Natural killer cell (primary cell): Measurements from ENCODE around the gene PRPF39. TPM values are rescaled to one million over a fixed set of nuclear protein-coding genes. Genes with fewer than 3 reads are reported as not detected.

Source experiments
- ATAC-seq, 3 donors: fragments of 150-1000 bp in 2 of 3; fragments of 200-7000 bp in 1 of 3; cut with Tn5 transposase; 1 replicate in 1 of 3; 2 replicates in 2 of 3; pipeline ENCODE4 v1.10.0; 2021; ENCODE audit warnings: mild to moderate bottlenecking in 2 of 3, moderate library complexity in 2 of 3
- DNase-seq, 2 donors: peaks; one replicate each; pipeline versions ENCODE4 v3.0.0 to v3.0.0-alpha.2; 2013 to 2021; ENCODE audit warnings: mixed read lengths in 1 of 2
- H3K27ac ChIP-seq: one replicate; pipeline ENCODE4 v1.5.1; 2013; ENCODE audit warnings: mild to moderate bottlenecking, low read length
- H3K27me3 ChIP-seq: one replicate; pipeline ENCODE4 v1.6.1; 2013; ENCODE audit warnings: low read length; ENCODE audit not compliant: control insufficient read depth, insufficient read depth
- H3K36me3 ChIP-seq: one replicate; pipeline ENCODE4 v1.6.1; 2013; ENCODE audit warnings: low read length; ENCODE audit not compliant: control insufficient read depth, insufficient read depth
- H3K4me1 ChIP-seq: one replicate; pipeline ENCODE4 v1.6.1; 2013; ENCODE audit warnings: low read length; ENCODE audit not compliant: control insufficient read depth, insufficient read depth
- H3K4me3 ChIP-seq: one replicate; pipeline ENCODE4 v1.5.1; 2013; ENCODE audit warnings: low read length
- H3K9me3 ChIP-seq: one replicate; pipeline ENCODE4 v1.6.1; 2013; ENCODE audit warnings: low read length; ENCODE audit not compliant: control insufficient read depth, insufficient read depth
- H3K27ac Mint-ChIP-seq, 2 donors: one replicate each; pipeline ENCODE4 v1.8.0; 2022; ENCODE audit warnings: mild to moderate bottlenecking in 2 of 2, mixed read lengths in 2 of 2, moderate library complexity in 1 of 2
- H3K27me3 Mint-ChIP-seq, 2 donors: one replicate each; pipeline ENCODE4 v1.8.0; 2022; ENCODE audit warnings: low read depth in 2 of 2, mixed read lengths in 2 of 2
- H3K36me3 Mint-ChIP-seq: one replicate; pipeline ENCODE4 v1.8.0; 2022; ENCODE audit warnings: mixed read lengths
- H3K4me1 Mint-ChIP-seq, 2 donors: one replicate each; pipeline ENCODE4 v1.8.0; 2022; ENCODE audit warnings: mixed read lengths in 2 of 2
- H3K4me3 Mint-ChIP-seq: one replicate; pipeline ENCODE4 v1.8.0; 2022; ENCODE audit warnings: mild to moderate bottlenecking, moderate library complexity, mixed read lengths
- H3K9me3 Mint-ChIP-seq, 2 donors: one replicate each; pipeline ENCODE4 v1.8.0; 2022; ENCODE audit warnings: mixed read lengths in 2 of 2
- WGBS: methylation state at CpG from one replicate; pipeline ENCODE4 v1.1.7; 2013; ENCODE audit warnings: missing lambda C conversion rate; ENCODE audit not compliant: insufficient coverage; 5-methylcytosine and 5-hydroxymethylcytosine counted together
- intact Hi-C: fragments of 100-400 bp; cut with micrococcal nuclease; formaldehyde crosslinking; loops from one replicate; pipeline ENCODE4 v1.14.2; 2022
- total RNA-seq, 4 donors: library from RNA; stranded (reverse); fragments of 120-200 nt in 1 of 4; gene quantifications; one replicate each; pipeline versions ENCODE4 v1.2.3 to v1.2.4, GENCODE V29; 2013 to 2022
- TF ChIP-seq, protein P1 (sequence below): fragments of 200-600 bp; IDR thresholded peaks from one replicate; pipeline ENCODE4 v1.8.0; 2022; ENCODE audit warnings: antibody characterized with exemption

The PRPF39 gene
- total RNA-seq, 3 donors from 2014 or later (not counting 1 experiment from before 2014, with no cell fraction given), result 49.2 to 61.2 (median 52.5) TPM

- Mint-ChIP-seq H3K27me3 (no peaks in the 10 kb centered on the region), H3K36me3 (peaks cover 2% of the 10 kb centered on the region), H3K9me3 (no peaks in the 10 kb centered on the region), H3K4me1 (peaks cover 0 to 6% of the 10 kb centered on the region in 2 donors), H3K27ac (no peak overlapping the region), H3K4me3 (no peak overlapping the region)
- ATAC-seq, result no peak
- intact Hi-C loops, result no loop called here
- no peak for DNase-seq
- TF ChIP-seq, protein P1, sequence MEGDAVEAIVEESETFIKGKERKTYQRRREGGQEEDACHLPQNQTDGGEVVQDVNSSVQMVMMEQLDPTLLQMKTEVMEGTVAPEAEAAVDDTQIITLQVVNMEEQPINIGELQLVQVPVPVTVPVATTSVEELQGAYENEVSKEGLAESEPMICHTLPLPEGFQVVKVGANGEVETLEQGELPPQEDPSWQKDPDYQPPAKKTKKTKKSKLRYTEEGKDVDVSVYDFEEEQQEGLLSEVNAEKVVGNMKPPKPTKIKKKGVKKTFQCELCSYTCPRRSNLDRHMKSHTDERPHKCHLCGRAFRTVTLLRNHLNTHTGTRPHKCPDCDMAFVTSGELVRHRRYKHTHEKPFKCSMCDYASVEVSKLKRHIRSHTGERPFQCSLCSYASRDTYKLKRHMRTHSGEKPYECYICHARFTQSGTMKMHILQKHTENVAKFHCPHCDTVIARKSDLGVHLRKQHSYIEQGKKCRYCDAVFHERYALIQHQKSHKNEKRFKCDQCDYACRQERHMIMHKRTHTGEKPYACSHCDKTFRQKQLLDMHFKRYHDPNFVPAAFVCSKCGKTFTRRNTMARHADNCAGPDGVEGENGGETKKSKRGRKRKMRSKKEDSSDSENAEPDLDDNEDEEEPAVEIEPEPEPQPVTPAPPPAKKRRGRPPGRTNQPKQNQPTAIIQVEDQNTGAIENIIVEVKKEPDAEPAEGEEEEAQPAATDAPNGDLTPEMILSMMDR, result no peak
- H3K27me3 ChIP-seq, result no peaks in the 10 kb centered on the region
- no peaks in the 10 kb centered on the region for H3K4me1 ChIP-seq
- H3K9me3 ChIP-seq, result no peaks in the 10 kb centered on the region
- no peak overlapping the region for H3K4me3 ChIP-seq
- H3K36me3 ChIP-seq, result peaks cover 37% of the 10 kb centered on the region
- no peak overlapping the region for H3K27ac ChIP-seq
Observed at GRCh38 chr14:45103806-45104205, 19.9 kb downstream of the PRPF39 start.

DNA sequence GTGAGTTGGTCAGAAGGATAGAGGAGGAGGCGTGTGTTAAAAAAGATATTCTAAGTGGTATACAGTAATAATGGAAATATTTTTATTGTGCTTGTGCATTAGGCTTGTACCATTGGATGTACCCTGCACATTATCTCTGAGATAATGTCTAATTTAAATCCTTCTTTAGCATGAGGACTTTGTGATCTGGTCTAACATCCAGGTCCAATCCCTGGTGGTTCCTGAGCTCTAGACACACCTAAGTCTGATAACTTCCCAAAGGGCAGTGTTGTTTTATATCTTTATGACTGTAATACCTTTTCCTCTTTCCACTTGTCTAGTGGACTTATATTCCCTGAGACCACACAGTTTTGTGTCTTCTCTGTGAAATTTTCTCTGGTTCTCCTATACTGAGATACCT is 20.6 kb downstream of the PRPF39 start:
- H3K27me3 Mint-ChIP-seq, result no peaks in the 10 kb centered on the region
- peaks cover 0 to 6% of the 10 kb centered on the region in 2 donors for H3K4me1 Mint-ChIP-seq
- no peak for DNase-seq
- intact Hi-C loops, result no loop called here
- TF ChIP-seq, protein P1, result no peak
- no peak overlapping the region for H3K4me3 Mint-ChIP-seq
- no peaks in the 10 kb centered on the region for H3K9me3 Mint-ChIP-seq
- no peak for ATAC-seq
- no peak overlapping the region for H3K4me3 ChIP-seq
- peaks cover 37% of the 10 kb centered on the region for H3K36me3 ChIP-seq
- no peak overlapping the region for H3K27ac Mint-ChIP-seq
- no peaks in the 10 kb centered on the region for H3K27me3 ChIP-seq
- no peaks in the 10 kb centered on the region for H3K9me3 ChIP-seq
- H3K4me1 ChIP-seq, result no peaks in the 10 kb centered on the region
- 95% methylated on average over 1 of the region's 1 CpG for WGBS
- no peaks in the 10 kb centered on the region for H3K36me3 Mint-ChIP-seq
- H3K27ac ChIP-seq, result no peak overlapping the region

DNA sequence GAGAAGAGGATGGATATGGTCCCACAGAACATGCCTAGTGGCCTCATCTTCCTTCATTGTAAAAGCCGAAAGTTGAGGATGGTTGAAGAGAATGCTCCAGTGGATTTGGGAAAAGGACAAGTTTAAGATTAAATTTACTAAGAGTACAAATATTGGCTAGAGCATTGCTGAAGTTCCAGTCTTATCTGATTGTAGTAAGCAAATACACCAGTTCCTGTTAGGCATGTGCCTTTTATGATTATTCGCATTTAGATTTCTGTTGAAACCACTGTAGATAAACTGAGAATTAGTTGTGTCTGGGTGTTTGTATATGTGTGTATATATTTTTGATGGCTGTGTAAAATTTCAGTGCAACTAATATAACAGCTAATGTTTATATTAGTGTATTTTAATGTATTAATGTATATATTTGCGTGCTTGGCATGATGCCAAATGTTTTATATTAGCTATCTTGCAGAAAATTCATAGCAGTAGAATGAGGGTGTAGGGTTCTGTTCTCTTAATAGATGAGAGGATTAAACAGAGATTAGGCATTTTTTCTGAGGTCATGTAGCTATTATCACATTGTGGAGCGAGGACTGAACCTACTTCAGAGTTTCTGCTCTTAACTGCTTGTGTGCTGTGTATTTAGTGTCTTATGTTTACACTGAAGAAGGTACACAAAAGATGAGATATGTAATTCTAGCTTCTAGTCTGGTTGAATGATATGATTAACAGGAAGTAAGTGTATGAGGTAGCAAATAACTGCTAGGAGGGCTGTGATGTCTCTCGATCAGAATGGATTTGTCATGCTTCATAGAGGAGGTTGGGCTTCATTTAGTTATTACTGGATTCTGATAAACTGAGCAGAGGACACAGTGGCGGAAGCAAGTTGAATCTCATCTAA is 29.2 kb downstream of the PRPF39 start:
- H3K9me3 ChIP-seq, result no peaks in the 10 kb centered on the region
- 93% methylated on average over 6 of the region's 6 CpGs for WGBS
- peaks cover 68% of the 10 kb centered on the region for H3K36me3 ChIP-seq
- peaks cover 0 to 5% of the 10 kb centered on the region in 2 donors for H3K4me1 Mint-ChIP-seq
- DNase-seq, result no peak
- no peak for ATAC-seq
- no peaks in the 10 kb centered on the region for H3K9me3 Mint-ChIP-seq
- no peaks in the 10 kb centered on the region for H3K4me1 ChIP-seq
- TF ChIP-seq, protein P1, result no peak
- intact Hi-C loops, result no loop called here
- no peak overlapping the region for H3K27ac ChIP-seq
- no peaks in the 10 kb centered on the region for H3K27me3 ChIP-seq
- no peaks in the 10 kb centered on the region for H3K36me3 Mint-ChIP-seq
- H3K4me3 Mint-ChIP-seq, result no peak overlapping the region
- peak overlapping the region; percentile 35 to 36 for H3K27ac Mint-ChIP-seq
- H3K27me3 Mint-ChIP-seq, result no peaks in the 10 kb centered on the region
- H3K4me3 ChIP-seq, result no peak overlapping the region
